Pulmonary artery endothelial cell (primary cell): ENCODE measurements around the gene TUBGCP2. TPM values are rescaled to one million over a fixed set of nuclear protein-coding genes. Genes with fewer than 3 reads are reported as not detected.
A peak's percentile ranks its signal among the peaks of the same experiment; 100 is the strongest.
"Not testable (repeated sequence)": the region's sequence is repeated elsewhere in the genome, so short reads cannot be mapped to it uniquely, and the experiment has no call there.

ENCODE experiments used
- DNase-seq: peaks from one replicate; pipeline ENCODE4 v3.0.0-alpha.2; 2011; ENCODE audit warnings: low read depth, low spot score
- total RNA-seq: library from RNA; depleted of rRNA; stranded (reverse); fragments of >200 nt; gene quantifications from 2 replicates; pipeline ENCODE4 v1.2.3, GENCODE V29; 2014

The TUBGCP2 gene
- total RNA-seq, 1 donor from 2014 or later, result 59.4 TPM

GRCh38 chr10:133325440-133326222 is 17.0 kb upstream of the TUBGCP2 start:
- no peak for DNase-seq

GRCh38 chr10:133324857-133325260 is 16.2 kb upstream of the TUBGCP2 start:
- no peak for DNase-seq

GRCh38 chr10:133324198-133324792 is 15.6 kb upstream of the TUBGCP2 start:
- no peak for DNase-seq

GRCh38 chr10:133322064-133322709 is 13.5 kb upstream of the TUBGCP2 start:
- not testable (repeated sequence) for DNase-seq

- DNase-seq, result not testable (repeated sequence)
Measured at GRCh38 chr10:133320852-133321422, 12.3 kb upstream of the TUBGCP2 start.

- no peak for DNase-seq
Measured at GRCh38 chr10:133318494-133319127, 9.9 kb upstream of the TUBGCP2 start.

- no peak for DNase-seq
Measured at GRCh38 chr10:133316732-133317131, 8.1 kb upstream of the TUBGCP2 start.

- DNase-seq, result no peak
Measured at GRCh38 chr10:133316266-133316665, 7.6 kb upstream of the TUBGCP2 start.

GRCh38 chr10:133315847-133316246 is 7.2 kb upstream of the TUBGCP2 start:
- no peak for DNase-seq

GRCh38 chr10:133314911-133315310 is 6.2 kb upstream of the TUBGCP2 start:
- DNase-seq, result no peak

- no peak for DNase-seq
Measured at GRCh38 chr10:133313192-133313591, 4.5 kb upstream of the TUBGCP2 start.

- no peak for DNase-seq
Measured at GRCh38 chr10:133312769-133313145, 4.1 kb upstream of the TUBGCP2 start.

- no peak for DNase-seq
Measured at GRCh38 chr10:133312016-133312768, 3.5 kb upstream of the TUBGCP2 start.

GRCh38 chr10:133311570-133311969 is 2.9 kb upstream of the TUBGCP2 start:
- no peak for DNase-seq

GRCh38 chr10:133310789-133311188 is 2.1 kb upstream of the TUBGCP2 start:
- DNase-seq, result no peak

- no peak for DNase-seq
Measured at GRCh38 chr10:133310399-133310755, 1.7 kb upstream of the TUBGCP2 start.

GRCh38 chr10:133309720-133310398 is 1.2 kb upstream of the TUBGCP2 start:
- DNase-seq, result no peak

GRCh38 chr10:133309100-133309719 is 538 bp upstream of the TUBGCP2 start:
- peak; percentile 71 for DNase-seq

- DNase-seq, result no peak
Measured at GRCh38 chr10:133307776-133308420, 774 bp downstream of the TUBGCP2 start.
